ENCODE results near the gene MX2. TPM values are rescaled to one million over a fixed set of nuclear protein-coding genes. Genes with fewer than 3 reads are reported as not detected.

MX2 gene
- total and polyA plus RNA-seq, 2 of the 8 experiments (the other 6 are each of a cell fraction or from before 2014, with no cell fraction given) = 3.1 to 8.9 TPM

DNA sequence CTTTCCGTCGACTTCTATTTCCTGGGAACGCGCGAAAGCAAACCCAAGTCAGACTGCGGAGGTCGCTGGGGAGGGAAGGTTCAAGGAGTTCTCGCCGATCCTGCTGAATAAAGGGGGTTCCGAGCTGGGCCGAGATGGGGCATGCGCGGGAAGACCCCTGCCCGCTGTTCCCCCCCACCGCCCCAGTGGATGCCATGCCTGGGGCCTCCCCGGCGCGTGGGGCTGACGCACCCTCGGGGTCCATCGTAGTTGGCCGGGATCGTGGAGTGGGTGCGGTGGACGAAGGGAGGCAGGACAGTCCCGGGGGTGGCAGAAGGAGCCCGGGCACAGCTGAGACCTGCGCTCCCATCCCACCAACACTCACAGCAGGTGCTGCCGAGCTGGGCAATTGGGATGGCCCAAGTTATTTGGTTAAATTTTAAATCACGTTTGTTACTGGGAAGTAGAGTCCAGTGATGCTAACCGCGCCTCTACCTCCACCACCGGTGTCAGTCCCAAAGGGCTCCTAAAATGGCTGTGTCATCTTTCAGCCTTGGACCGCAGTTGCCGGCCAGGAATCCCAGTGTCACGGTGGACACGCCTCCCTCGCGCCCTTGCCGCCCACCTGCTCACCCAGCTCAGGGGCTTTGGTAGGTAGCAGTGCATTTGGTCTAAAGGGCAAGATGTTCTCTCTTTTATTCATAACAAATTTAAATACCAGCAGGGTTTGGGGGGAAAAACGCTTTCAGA is 65.0 kb downstream of the MX2 start:
- peak overlapping the region; percentile 24 to 66 (median 58) for H3K4me3 ChIP-seq (ENCODE audit: extremely low read depth in 1 of 4, insufficient read depth in 2 of 4, low read depth in 3 of 4, low read length in 4 of 4)
- H4K5ac ChIP-seq (ENCODE audit: insufficient read length, low read depth, low read length) = no peak overlapping the region
- no peak overlapping the region for H2AK5ac ChIP-seq (ENCODE audit: low read depth, low read length)
- no peak overlapping the region for H2BK5ac ChIP-seq (ENCODE audit: low read depth, low read length)
- TF ChIP-seq RBBP5 (IDR thresholded peaks at IDR 0.05; ENCODE audit: borderline replicate concordance, low read depth, low read length) (0 out of 2 replicates have a peak, but pooled peaks have one; percentile 19), BACH1 (IDR thresholded peaks at IDR 0.05; ENCODE audit: low read length) (peak; percentile 73), KDM4A (IDR thresholded peaks at IDR 0.05; ENCODE audit: low read depth, low read length, severe bottlenecking) (peak; percentile 10), JUND (IDR thresholded peaks at IDR 0.05; ENCODE audit: low read length) (no peak), TEAD4 (IDR thresholded peaks at IDR 0.05; ENCODE audit: low read depth, low read length) (no peak)
- H3K27me3 ChIP-seq (replicated peaks in 1 of 4; ENCODE audit: control insufficient read depth in 3 of 4, extremely low read depth in 1 of 4, insufficient read depth in 3 of 4, low read length in 3 of 4) = peaks cover 5 to 33% (median 24%) of the 10 kb centered on the region in 4 experiments
- no peaks in the 10 kb centered on the region for H4K20me1 ChIP-seq (replicated peaks in 1 of 2; ENCODE audit: control insufficient read depth in 1 of 2, insufficient read depth in 2 of 2, low read length in 2 of 2)
- H3K23me2 ChIP-seq (ENCODE audit: low read depth, low read length) = peaks cover 6% of the 10 kb centered on the region; the same call in 1 of the 2 replicates
- H3K14ac ChIP-seq (ENCODE audit: insufficient read length) = no peak overlapping the region
- FAIRE-seq (no peak), DNase-seq (ENCODE audit: low read depth in 1 of 2, low spot score in 2 of 2) (peak in 1 of 2 experiments; percentile 45)
- no peaks in the 10 kb centered on the region for H3K36me3 ChIP-seq (ENCODE audit: control insufficient read depth in 2 of 4, insufficient read depth in 4 of 4, low read length in 3 of 4)
- 0 out of 7 replicates have a peak, but pooled peaks cover 0 to 3% (median 1%) of the 10 kb centered on the region in 4 experiments for H3K4me1 ChIP-seq (replicated peaks in 1 of 4; ENCODE audit: control insufficient read depth in 3 of 4, insufficient read depth in 4 of 4, low read length in 3 of 4)
- 0 out of 2 replicates have a peak overlapping the region, but pooled peaks have one; percentile 38 for H4K8ac ChIP-seq (ENCODE audit: extremely low read depth, insufficient read depth, low read length)
- no peak overlapping the region for H3K18ac ChIP-seq (ENCODE audit: extremely low read depth, low read length)
- no peaks in the 10 kb centered on the region for H3K9me3 ChIP-seq (ENCODE audit: insufficient read depth in 2 of 2, low read depth in 1 of 2, low read length in 1 of 2)
- no peak overlapping the region for H3K27ac ChIP-seq (ENCODE audit: low read depth, low read length)
- no peak overlapping the region for H2BK12ac ChIP-seq (ENCODE audit: low read depth, low read length)
- H3K4me2 ChIP-seq (ENCODE audit: insufficient read depth in 1 of 2, low read depth in 2 of 2, low read length in 2 of 2) = peak overlapping the region; percentile 60 to 89
- H2BK120ac ChIP-seq (replicated peaks; ENCODE audit: low read depth, low read length) = no peak overlapping the region
- POLR2A ChIA-PET (ENCODE audit: partially characterized antibody) = no interaction called here
- no peak overlapping the region for H2BK20ac ChIP-seq (ENCODE audit: low read length)
- WGBS, 2 experiments (ENCODE audit: extremely low coverage in 1 of 2, insufficient coverage in 1 of 2, insufficient read length in 1 of 2, insufficient replicate concordance in 2 of 2, low coverage in 1 of 2, low lambda C conversion rate in 2 of 2, missing lambda C conversion rate in 1 of 2) = 46% methylated on average over 33 of the region's 41 CpGs; no CpG with 5 or more reads in 1 of the 2 experiments
- CTCF ChIA-PET (ENCODE audit: partially characterized antibody) = interaction anchor here (0.8 kb wide), 1 partner anchor 152 kb away, joined by 3 read pairs; no protein-coding TSS in a partner anchor
- H4K91ac ChIP-seq (replicated peaks; ENCODE audit: insufficient read length, low read length) = no peak overlapping the region
- no peak overlapping the region; a peak in 1 of 7 replicates for H3K9ac ChIP-seq (replicated peaks in 1 of 4; ENCODE audit: extremely low read depth in 1 of 4, low read depth in 3 of 4, low read length in 3 of 4)
- no peak overlapping the region for H3K56ac ChIP-seq (replicated peaks; ENCODE audit: insufficient read length, low read depth, low read length)
- no peaks in the 10 kb centered on the region for H3K79me1 ChIP-seq (ENCODE audit: low read depth, low read length)
- no peak overlapping the region for H2AFZ ChIP-seq (ENCODE audit: low read length)
- H2BK15ac ChIP-seq (ENCODE audit: low read length) = peak overlapping the region; percentile 46; the same call in 1 of the 2 replicates
- no peaks in the 10 kb centered on the region for H3K79me2 ChIP-seq (ENCODE audit: control insufficient read depth in 1 of 2, insufficient read depth in 2 of 2, low read length in 2 of 2)
- H3K4ac ChIP-seq (replicated peaks; ENCODE audit: insufficient read length, low read depth, low read length) = no peak overlapping the region
- no peak overlapping the region for H3K23ac ChIP-seq (ENCODE audit: insufficient read length)
